Skin of body (tissue), 2 donors: ENCODE results near the gene ERO1A. TPM values are rescaled to one million over a fixed set of nuclear protein-coding genes. Genes with fewer than 3 reads are reported as not detected.
"Not testable (repeated sequence)": the region's sequence is repeated elsewhere in the genome, so short reads cannot be mapped to it uniquely, and the experiment has no call there.

Source experiments
- DNase-seq: peaks from one replicate; lab custom pipeline; 2025; lab: John Stamatoyannopoulos, UW
- total RNA-seq: library from RNA; depleted of rRNA; stranded (reverse); fragments of >200 nt; gene quantifications from one replicate; pipeline ENCODE4 v1.2.3, GENCODE V29; 2014

ERO1A gene
- total RNA-seq: 31.5 TPM

- DNase-seq: peak; percentile 77
Measured at GRCh38 chr14:52695481-52696091, at the start of gene ERO1A. Gene ERO1A, minus strand, starts transcription at chr14:52695558. Its CDS starts 77 bp downstream, at chr14:52695481.

- DNase-seq: no peak
Measured at GRCh38 chr14:52741865-52742264, 46.5 kb upstream of the ERO1A start.

DNA sequence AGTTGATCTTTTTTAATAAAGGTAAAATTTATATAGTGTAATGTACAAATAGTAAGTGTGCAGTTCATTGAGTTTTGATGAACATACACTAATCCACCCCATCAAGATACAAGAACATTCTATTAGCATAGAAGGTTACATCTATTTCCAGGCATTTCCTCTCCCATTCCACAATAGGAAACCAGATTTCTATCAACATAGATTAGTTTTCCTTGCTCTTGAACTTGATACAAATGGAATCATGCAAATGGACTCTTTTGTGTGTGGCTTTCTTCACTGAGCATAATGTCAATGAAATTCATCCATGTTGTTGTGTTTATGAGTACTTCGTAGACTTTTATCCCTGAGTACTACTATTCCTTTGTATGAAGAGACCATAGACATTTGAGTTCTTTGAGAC is 45.4 kb upstream of the ERO1A start:
- no peak for DNase-seq

DNA sequence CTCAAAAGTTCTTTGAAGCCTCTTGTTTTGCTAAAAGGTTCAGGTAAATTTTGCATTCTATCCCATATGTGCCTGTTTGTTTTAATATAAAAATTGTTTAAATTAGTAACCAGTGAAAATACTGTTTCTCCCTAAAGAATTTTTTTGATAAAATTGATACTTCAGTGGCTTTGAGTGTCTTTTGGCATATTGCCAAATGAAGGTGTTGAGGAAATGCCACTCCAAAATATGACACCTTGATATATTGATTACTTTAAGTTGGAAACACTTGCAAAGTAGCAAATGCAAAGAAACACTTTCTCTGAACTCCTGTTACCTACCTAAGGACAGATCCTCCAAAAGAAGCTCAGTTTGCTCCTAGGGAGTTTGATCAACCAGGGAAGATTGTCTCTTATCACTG is 43.1 kb upstream of the ERO1A start:
- DNase-seq: no peak

DNA sequence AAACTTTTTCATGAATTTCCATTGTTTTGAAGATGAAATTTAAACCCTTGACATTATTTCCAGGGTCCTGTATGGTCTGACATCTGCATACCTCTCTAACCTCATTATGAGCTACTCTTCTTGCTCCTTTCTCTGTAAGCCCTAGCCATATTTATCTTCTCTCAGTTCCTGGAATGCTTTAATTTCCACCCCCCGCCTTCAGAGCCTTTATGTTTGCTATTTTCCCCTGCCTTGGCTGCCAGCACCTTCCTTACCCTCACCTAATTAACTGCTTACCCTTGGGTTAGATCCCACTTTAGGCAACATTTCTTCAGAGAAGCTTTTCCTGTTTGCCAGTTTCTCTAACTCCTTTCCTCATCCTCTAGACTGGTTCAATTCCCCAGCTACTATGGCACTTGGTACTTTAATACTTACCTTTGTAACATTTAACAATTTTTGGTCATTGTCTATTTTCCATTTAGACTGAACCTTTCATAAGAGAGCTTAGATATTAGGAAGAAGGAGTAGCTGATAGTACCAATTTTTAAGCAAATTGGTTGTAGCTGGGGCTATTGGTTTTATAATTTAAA is 40.6 kb upstream of the ERO1A start:
- no peak for DNase-seq

DNA sequence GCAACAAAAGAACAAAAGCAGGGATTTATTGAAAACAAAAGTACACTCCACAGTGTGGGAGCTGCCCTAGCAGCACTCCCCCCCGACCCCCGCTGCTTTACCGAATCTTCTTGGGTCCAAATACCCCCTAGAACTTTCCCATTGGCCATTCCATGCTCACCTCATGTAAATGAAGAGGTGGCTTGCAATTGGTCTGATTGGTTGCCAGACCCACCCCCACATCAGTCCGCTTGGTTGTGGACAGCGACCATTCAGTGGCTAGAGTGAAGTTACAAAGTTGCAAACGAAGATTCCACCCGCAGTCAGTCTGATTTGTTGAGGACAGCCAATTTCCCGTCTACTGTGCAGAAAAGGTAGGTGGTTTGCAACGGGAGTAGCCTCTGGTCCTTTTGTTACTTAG is 38.5 kb upstream of the ERO1A start:
- no peak for DNase-seq

DNA sequence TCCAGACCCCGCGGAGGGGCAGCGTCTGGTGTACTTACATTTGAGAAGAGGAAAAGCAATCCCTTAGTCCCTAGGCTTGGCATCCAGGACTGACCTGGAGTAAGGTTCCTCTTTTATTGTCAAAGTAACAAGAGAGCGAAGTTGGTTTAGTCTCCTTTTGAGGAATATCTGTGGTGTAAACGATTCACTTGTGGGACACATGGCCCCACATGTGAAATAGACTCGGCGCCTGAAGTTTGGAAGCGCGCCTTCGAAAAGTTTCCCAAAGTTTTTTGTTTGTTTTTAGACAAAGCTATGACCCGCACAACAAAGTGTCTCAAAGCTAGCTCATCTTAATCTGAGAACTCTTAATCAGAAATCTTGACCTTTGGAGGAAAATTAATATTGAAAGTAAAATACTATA is 35.4 kb upstream of the ERO1A start:
- peak; percentile 15 for DNase-seq

DNA sequence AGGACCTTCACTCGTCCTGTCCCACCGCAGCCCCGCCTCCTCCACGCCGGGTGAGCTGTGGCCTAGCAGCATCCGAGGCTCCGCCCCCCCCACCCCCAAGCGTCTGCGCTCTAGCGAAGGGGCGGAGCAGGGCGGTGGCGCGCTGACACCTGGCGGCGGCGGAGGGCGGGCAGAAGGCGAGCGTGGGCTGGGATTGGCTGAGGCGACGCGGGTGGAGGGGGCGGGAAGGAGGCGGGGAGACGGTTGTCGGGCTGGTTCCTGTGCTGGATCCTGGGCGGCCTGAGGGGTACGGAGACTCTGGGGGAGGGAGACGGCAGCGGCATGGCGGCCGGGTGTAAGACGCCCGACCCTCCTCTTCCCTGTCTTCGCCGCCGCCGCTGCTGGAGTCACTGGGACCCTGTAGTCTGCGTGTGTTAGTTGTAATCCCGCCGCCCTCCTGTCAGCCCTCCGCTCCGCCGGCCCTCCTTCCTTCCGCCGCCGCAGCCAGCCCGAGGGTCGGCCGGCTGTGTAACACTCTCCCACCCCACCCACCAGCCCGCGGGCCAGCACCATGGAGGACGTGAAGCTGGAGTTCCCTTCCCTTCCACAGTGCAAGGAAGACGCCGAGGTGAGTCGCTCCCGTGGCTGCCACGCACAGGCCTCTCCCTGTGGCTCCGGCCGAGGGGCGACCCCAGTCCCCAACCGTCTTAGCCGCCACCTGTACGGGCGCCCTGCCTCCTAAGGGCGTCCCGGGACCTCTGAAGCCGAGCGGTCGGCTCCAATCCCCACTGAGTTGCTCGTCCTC is 34.8 kb upstream of the ERO1A start, which contains the start of gene STYX:
Gene STYX (plus strand): TSS at position 242 of the 784 bp plus-strand sequence. CDS start 309 bp downstream, at position 551.
- DNase-seq: peak; percentile 94

DNA sequence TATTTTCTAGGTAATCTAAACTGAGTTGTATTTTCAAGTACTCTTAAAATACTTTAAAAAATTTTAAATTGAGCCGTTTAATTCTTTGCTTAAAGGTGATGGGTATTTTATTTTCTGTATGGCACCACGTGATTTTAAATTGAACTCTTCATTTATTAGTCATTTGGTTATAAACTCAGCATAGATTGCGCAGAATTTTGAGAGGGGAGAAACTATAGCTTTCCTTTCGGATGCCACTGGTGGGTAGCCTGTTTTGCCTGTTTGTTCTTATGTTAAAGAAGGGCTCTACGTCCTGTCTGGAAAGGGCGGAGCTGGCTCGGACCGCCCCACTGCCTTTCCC is 34.2 kb upstream of the ERO1A start:
- DNase-seq: no peak

GRCh38 chr14:52729035-52729434 is 33.7 kb upstream of the ERO1A start:
- not testable (repeated sequence) for DNase-seq

GRCh38 chr14:52727509-52727908 is 32.2 kb upstream of the ERO1A start:
- DNase-seq: not testable (repeated sequence)

GRCh38 chr14:52724360-52724644 is 28.9 kb upstream of the ERO1A start:
- DNase-seq: no peak

DNA sequence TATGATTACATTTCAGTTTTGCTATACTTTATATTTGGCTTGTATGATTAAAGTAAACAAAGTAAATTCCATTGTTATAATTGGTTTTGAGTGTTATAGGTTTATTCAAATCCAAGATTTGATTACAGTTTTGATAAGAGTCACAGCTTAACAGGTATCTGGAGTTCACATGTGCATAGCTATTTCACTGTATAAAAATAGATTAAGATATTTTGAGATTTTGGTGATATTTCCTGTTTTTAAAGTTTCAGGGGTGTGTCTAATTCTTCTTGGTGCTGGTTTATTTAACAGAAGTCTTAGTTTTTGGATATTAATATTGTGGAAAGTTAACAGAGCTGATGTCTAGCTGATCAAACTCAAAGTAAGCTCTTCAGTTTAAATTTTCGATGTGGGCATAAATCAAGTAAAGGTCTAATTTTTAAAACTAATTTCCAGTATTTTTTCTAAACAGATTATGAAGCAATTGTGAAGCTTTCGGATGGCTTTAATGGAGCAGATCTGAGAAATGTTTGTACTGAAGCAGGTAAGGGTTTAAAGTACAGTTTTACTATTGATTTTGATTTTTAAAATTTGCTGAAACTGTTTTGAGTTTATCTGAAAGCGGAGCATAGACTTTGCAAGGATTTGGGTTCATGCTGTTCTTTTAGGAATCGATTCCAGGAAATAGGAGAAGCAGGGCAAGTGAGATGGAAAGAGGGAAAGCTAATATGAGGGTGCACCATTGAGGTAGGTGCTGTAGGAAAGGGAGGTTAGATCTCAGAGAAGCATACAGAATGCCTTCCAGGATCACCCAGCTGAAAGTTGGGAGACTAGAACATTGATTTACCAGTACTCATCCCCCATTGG is 28.4 kb upstream of the ERO1A start:
- no peak for DNase-seq

GRCh38 chr14:52716155-52716554 is 20.8 kb upstream of the ERO1A start:
- no peak for DNase-seq

DNA sequence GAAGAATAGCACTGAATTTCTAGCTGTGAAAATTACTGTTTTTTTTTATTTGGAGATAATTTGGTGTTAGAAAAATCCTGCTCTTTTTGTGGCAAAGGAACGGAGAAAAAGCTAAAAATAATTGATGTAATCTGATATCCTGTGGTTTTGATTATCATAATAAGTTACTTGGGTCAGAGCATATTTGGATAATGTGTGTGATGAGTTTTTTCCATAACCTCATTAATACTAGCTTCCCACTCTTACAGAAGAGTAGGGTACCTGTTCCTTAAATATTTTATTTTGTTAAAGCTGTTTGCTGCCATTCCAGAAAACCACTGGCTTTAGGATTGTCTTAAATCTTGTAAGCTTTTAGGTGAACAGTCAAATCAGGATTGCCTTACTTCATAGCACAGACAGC is 16.3 kb upstream of the ERO1A start:
- no peak for DNase-seq

- DNase-seq: peak; percentile 90
Measured at GRCh38 chr14:52706724-52707706, 11.7 kb upstream of the ERO1A start, which contains the start of gene PSMC6. Gene PSMC6, plus strand, starts transcription at chr14:52707200. Its CDS starts 20 bp downstream, at chr14:52707220.

- no peak for DNase-seq
Measured at GRCh38 chr14:52706286-52706685, 10.9 kb upstream of the ERO1A start.

GRCh38 chr14:52703664-52704063 is 8.3 kb upstream of the ERO1A start:
- DNase-seq: no peak

GRCh38 chr14:52703225-52703624 is 7.9 kb upstream of the ERO1A start:
- DNase-seq: no peak

DNA sequence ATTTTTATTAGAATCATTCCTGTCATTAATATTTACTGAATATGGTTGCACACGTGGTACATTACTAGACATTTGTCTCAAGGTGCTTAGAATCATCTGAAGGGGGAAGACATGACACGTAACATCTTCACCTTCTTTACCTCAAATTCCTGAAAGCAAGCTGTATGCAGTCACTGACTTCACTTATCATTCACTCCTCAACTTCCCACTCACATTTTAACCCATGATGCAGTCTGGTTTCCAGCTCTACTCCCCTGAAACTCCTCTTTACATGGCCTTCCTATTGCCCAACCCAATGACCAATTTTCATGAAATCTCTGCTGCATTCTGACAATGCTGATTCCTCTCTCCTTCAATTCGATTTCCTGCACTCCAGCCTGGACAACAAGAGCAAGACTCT is 5.9 kb upstream of the ERO1A start:
- DNase-seq: no peak

DNA sequence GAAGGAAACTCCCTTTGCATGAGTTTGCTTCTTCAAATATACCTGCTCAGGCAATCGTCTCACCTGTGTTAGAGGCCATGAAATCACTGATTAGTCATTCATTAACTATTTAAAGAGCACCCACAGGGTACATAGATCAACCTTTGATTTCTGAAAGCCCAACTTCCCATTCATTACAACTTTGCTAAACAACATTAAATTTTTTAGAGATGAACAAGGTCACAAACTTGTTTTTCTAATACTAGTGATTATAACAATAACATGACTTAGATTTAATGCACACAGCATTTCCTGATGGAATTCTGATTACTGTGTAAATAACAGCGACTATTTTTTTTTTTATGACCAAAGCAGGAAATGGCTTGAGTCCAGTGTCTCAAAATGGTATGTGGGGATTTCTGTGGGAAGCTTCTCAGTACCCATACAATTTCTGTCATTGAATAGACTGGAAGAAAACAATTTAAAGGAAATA is 5.4 kb upstream of the ERO1A start:
- no peak for DNase-seq
